GM06990 (cell line): Measurements from ENCODE around the gene OR10V1.
"Not testable (repeated sequence)": the region's sequence is repeated elsewhere in the genome, so short reads cannot be mapped to it uniquely, and the experiment has no call there.

Source experiments
- DNase-seq: peaks from one replicate; pipeline ENCODE4 v3.0.0-alpha.2; 2011; ENCODE audit not compliant: insufficient read length; ENCODE audit errors: extremely low read depth
- H3K27me3 ChIP-seq: replicated peaks from 2 replicates; pipeline ENCODE4 v1.6.0; 2011; ENCODE audit warnings: low read length; ENCODE audit not compliant: control insufficient read depth, insufficient read depth
- H3K36me3 ChIP-seq: 2 replicates; pipeline ENCODE4 v1.5.1; 2011; ENCODE audit warnings: low read length; ENCODE audit not compliant: control insufficient read depth, insufficient read depth
- H3K4me3 ChIP-seq: replicated peaks from 2 replicates; pipeline ENCODE4 v1.5.1; 2011; ENCODE audit warnings: low read depth, mild to moderate bottlenecking, control low read depth, low read length
- TF ChIP-seq, protein P1 (sequence below): IDR thresholded peaks from 2 replicates; pipeline ENCODE4 v1.5.1; 2011; ENCODE audit warnings: low read length, control low read depth, mild to moderate bottlenecking, inconsistent platforms; ENCODE audit not compliant: insufficient read depth, poor library complexity, severe bottlenecking

OR10V1 gene

DNA sequence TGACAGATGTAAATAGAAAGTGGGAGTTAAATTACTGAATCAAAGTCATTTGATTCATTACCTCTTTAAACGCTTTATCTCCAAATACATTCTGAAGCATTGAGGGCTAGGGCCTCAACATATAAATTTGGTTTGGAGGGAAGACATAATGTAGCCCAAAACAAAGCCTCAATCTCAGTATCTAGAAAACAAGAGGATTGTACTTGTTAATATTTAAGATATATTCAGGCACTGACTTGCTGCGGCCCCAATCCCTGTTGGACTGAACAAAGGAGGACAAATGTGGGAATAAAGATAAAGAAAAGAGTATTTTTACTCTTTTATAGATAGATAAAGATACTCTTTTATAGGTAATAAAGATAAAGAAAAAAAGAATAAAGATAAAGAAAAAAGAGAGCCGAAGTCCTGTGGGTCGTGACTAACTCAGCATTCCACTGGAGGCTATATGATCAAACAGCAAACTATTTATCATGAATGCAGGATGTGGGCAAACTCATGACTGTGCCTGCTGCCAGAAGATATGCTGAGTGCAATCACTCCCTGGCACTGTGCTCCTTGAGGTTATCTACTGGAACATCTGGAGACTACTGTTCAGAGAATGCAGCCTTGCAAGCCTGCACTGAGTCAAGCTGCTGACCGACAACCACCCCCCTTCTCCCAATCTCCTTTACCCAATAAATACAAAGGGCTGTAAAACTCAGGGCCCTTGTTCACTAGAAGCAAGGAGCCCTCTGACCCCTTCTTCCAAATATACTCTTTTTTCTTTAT, 6.9 kb downstream of the OR10V1 start:
- TF ChIP-seq, protein P1, sequence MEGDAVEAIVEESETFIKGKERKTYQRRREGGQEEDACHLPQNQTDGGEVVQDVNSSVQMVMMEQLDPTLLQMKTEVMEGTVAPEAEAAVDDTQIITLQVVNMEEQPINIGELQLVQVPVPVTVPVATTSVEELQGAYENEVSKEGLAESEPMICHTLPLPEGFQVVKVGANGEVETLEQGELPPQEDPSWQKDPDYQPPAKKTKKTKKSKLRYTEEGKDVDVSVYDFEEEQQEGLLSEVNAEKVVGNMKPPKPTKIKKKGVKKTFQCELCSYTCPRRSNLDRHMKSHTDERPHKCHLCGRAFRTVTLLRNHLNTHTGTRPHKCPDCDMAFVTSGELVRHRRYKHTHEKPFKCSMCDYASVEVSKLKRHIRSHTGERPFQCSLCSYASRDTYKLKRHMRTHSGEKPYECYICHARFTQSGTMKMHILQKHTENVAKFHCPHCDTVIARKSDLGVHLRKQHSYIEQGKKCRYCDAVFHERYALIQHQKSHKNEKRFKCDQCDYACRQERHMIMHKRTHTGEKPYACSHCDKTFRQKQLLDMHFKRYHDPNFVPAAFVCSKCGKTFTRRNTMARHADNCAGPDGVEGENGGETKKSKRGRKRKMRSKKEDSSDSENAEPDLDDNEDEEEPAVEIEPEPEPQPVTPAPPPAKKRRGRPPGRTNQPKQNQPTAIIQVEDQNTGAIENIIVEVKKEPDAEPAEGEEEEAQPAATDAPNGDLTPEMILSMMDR: no peak
- no peaks in the 10 kb centered on the region; the same call in 1 of the 2 replicates for H3K27me3 ChIP-seq
- DNase-seq: no peak
- H3K36me3 ChIP-seq: no peaks in the 10 kb centered on the region
- H3K4me3 ChIP-seq: no peak overlapping the region

DNA sequence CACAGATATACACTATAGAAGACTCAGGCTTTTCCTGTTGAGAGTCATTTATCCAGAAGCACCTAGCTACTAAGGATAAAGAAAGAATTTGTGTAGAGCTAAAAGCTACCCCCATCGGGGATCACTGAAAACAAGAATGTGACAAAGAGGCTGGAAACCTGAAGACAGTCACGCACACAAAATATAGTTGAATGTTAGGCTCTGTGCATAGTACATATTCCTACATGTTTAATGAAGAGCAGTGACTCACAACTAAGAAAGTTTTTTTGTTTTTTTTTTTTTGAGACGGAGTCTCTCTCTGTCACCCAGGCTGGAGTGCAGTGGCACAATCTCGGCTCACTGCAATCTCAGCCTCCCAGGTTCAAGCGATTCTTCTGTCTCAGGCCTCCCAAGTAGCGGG, 8.4 kb downstream of the OR10V1 start:
- DNase-seq: no peak
- no peak overlapping the region for H3K4me3 ChIP-seq
- no peaks in the 10 kb centered on the region; the same call in 1 of the 2 replicates for H3K27me3 ChIP-seq
- no peaks in the 10 kb centered on the region for H3K36me3 ChIP-seq
- TF ChIP-seq, protein P1: no peak

DNA sequence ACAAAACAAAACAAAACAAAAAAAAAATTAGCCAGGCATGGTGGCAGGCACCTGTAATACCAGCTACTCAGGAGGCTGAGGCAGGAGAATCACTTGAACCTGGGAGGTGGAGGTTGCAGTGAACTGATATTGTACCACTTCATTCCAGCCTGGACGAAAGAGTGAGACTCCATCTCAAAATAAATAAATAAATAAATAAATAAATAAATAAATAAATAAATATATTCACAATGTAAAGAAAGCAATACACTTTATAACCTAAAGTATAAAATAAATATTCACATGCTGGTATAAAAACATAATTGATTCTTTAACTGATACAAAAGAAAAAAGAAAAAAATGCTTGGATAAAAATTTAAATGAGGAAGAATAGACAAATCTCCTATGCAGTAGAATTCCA, 10.1 kb downstream of the OR10V1 start:
- DNase-seq, H3K4me3 ChIP-seq, H3K36me3 ChIP-seq, H3K27me3 ChIP-seq: not testable (repeated sequence)

DNA sequence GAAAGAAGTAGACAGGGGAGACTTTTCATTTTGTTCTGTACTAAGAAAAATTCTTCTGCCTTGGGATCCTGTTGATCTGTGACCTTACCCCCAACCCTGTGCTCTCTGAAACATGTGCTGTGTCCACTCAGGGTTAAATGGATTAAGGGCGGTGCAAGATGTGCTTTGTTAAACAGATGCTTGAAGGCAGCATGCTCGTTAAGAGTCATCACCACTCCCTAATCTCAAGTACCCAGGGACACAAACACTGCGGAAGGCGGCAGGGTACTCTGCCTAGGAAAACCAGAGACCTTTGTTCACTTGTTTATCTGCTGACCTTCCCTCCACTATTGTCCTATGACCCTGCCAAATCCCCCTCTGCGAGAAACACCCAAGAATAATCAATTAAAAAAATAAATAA, 13.5 kb downstream of the OR10V1 start:
- H3K4me3 ChIP-seq, H3K36me3 ChIP-seq, H3K27me3 ChIP-seq, DNase-seq: not testable (repeated sequence)

DNA sequence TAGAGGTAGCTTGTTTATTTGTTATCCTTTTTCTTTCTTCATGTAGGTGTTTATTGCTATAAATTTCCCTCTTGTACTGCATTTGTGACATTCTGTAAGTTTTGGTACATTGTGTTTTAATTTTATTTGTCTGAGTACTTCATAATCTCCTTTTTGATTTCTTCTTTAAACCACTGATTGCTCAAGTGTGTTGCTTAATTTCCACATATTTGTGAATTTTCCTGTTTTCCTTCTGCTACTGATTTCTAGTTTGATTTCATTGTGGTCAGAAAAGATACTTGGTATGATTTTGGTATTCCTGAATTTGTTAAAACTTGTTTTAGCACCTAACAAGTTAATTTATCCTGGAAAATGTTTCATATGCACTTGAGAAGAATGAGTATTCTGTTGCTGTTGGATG, 15.1 kb downstream of the OR10V1 start:
- Histone ChIP-seq H3K27me3 (no peaks in the 10 kb centered on the region), H3K36me3 (no peaks in the 10 kb centered on the region), H3K4me3 (no peak overlapping the region)
- TF ChIP-seq, protein P1: no peak
- no peak for DNase-seq

DNA sequence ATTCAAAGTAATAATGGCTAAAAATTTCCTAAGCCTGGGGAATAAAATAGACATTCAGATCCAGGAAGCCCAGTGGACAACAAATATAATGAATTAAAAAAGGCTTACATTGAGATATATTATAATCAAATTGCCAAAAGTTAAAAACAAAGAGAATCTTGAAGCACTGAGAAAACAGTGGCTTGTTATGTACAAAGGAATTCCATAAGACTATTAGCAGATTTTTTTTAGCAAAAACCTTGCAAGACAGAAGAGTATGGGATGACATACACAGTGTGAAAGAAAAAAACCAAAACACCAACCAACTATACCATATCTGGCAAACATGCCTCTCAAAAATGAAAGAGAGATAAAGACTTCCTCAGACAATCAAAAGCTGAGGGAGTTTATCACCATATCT, 20.7 kb downstream of the OR10V1 start:
- TF ChIP-seq, protein P1: no peak
- H3K4me3 ChIP-seq: no peak overlapping the region
- no peaks in the 10 kb centered on the region for H3K36me3 ChIP-seq
- no peaks in the 10 kb centered on the region for H3K27me3 ChIP-seq
- no peak for DNase-seq

DNA sequence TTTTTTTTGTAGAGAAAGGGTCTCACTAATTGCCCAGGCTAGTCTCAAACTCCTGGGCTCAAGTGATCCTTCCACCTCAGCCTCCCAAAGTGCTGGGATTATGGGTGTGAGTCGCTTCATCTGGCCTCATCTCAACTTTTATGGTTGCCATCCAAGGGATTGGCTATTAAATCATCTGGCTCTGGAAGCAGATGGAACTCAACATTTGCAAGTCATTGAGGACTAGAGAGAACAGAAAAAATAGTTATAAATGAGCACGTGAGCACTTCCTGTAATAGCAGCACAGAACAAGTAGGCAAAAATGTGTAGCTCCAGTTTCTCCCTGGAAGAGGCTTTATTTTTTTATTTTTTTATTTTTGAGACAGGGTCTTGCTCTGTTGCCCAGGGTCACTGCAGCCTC, 22.5 kb downstream of the OR10V1 start:
- TF ChIP-seq, protein P1: no peak
- H3K4me3 ChIP-seq: no peak overlapping the region
- no peak for DNase-seq
- no peaks in the 10 kb centered on the region for H3K27me3 ChIP-seq
- H3K36me3 ChIP-seq: no peaks in the 10 kb centered on the region
